NCI-H69 (cell line): Measurements from ENCODE around the gene TSC22D1.

Experiments used
- DNase-seq: peaks from one replicate; lab custom pipeline; 2025; lab: John Stamatoyannopoulos, UW

TSC22D1 gene

GRCh38 chr13:44404261-44405132, 171.6 kb downstream of the TSC22D1 start:
- peak; percentile 85 for DNase-seq

DNA sequence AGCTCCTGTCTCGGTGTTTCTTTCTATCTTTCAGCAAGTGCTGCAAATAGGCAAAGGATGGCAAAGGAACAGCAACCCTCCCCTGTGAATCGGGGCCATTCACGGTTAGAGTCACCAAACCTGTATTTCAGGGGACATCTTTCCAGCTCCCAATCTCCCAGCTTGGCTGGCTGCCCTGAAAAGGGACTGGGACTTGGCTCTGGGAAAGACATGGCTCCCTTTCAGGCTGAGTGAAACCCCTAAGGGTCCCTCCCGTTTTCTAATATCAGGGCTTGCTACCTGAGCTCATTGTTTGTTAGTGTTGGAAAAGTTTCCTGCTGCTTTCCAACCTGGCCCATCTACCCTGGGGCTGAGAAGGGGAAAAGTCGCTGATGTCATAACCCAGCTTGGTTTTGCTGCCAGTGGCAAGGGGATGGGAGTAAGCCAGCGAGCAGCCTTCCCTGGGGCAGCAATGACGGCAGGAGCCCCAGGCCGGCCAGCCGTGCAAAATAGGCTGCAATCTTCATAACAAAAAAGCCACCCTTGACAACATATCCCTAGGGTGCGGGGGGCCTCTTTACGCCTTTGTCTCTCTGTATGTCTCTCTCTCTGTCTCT, 172.6 kb downstream of the TSC22D1 start:
- peak; percentile 93 for DNase-seq

- peak; percentile 80 for DNase-seq
Measured at GRCh38 chr13:44402899-44403445, 173.2 kb downstream of the TSC22D1 start.

- DNase-seq: peak; percentile 28
Measured at GRCh38 chr13:44401577-44401976, 174.6 kb downstream of the TSC22D1 start.

DNA sequence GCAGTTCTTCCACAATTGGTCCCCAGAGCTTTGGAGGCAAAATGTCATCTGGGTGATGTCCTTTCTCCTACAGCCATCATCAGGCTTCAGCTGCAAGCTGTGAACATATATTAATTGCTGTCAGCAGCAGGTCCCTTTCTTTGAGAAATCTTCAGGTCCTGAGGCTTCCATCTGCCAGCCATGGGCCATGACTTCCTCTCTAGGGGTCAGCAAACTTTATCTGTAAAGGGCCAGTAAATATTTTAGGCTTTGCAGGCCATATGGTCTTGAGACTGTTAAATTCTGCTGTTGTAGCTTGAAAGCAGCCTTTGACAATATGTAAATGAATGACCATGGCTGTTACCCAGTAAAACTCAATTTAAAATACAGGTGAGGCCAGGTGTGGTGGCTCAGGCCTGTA, 175.4 kb downstream of the TSC22D1 start:
- peak; percentile 45 for DNase-seq

GRCh38 chr13:44399074-44399473, 177.1 kb downstream of the TSC22D1 start:
- DNase-seq: peak; percentile 93

GRCh38 chr13:44398606-44399005, 177.5 kb downstream of the TSC22D1 start:
- no peak for DNase-seq

- DNase-seq: no peak
Measured at GRCh38 chr13:44397766-44398223, 178.3 kb downstream of the TSC22D1 start.

- DNase-seq: peak; percentile 67
Measured at GRCh38 chr13:44396701-44397580, 179.2 kb downstream of the TSC22D1 start.

- DNase-seq: peak; percentile 18
Measured at GRCh38 chr13:44395976-44396694, 180.0 kb downstream of the TSC22D1 start.

DNA sequence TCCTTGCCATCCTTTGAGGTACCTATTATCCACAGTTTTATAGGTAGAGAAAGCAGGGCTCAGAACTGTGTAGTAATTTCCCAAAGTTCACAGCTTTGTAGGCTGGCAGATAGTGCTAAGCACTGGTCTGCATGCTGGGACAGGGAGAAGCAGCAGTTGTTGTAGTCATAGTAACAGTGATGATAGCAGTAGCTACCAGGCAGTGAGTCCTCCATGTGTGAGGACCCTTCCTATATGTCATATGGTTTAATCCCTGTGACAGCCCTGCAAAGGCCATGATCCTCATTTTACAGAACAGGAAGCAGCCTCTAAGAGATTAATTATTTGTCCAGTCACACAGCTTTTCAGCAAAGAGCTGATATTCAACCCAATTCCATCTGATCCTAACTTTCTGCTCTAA, 181.5 kb downstream of the TSC22D1 start:
- DNase-seq: peak; percentile 30

DNA sequence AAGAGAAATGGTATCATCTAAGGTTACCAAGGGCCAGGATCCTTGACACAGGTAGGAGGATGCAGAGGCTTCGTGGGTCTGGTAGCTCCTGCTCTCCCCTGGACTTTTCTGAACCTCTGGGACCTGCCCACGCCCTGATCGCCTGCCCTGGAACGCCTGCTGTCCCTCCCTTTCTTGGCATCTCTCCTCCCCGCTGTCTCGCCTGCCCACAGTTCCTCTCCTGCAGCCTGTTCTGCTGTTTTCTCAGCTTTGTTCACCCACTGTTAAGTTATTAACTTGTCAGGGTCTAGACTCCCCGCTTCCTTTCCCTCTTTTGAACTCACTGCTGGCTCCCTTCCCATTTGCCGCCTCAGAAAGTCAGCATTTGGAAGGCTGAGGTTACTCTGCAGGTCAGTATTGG, 182.7 kb downstream of the TSC22D1 start:
- DNase-seq: peak; percentile 82

DNA sequence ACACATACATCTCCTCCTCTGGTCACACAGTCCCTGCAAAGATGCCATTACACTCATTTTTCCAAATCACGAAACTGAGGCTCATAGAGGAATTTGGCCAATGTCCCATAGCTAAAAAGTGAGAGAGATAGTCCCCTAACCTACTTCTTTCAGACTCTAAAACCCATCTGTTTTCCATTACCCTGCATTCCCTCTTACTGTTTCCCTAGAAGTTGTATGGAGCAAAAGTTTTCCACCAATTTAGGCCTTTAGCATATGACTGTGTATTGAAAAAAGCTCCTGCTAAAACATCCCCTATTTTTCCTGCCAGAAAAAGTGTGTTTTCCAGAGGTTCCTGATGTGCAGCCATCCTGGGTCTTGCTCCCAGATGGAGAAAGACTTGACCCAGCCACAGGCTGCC, 186.3 kb downstream of the TSC22D1 start:
- DNase-seq: no peak

GRCh38 chr13:44389060-44389666, 187.0 kb downstream of the TSC22D1 start:
- DNase-seq: no peak

GRCh38 chr13:44388427-44389059, 187.6 kb downstream of the TSC22D1 start:
- DNase-seq: no peak

DNA sequence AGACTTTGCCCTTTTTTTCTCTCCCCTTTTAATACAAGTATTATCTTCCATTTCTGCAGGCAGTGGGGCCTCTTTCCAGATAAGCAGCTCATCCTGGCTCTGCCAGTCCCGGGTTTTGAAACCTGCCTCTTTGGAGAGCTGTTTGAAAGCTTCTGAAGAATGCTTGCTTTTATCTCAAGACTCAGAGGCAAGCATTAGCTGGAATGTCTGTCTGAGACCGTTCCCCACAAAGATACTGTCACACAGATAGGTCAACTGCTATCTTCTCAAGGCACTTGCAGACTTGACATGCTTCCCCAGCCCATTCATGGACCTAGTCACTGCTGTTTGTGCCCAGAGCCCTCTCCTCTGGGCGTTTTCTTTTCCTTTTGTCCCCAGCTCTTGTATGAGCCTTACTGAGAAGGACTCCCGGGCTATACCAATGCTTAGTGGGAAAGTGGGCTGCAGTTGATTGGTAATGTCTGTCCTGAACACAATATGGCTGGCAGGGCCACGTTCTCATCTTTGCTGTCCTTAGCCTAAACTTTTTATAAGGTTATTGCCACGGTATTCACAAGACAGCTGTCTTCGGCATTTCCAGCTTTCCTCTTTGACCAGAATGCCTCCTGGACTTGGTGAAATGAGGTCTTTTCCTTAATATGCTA, 189.1 kb downstream of the TSC22D1 start:
- no peak for DNase-seq

DNA sequence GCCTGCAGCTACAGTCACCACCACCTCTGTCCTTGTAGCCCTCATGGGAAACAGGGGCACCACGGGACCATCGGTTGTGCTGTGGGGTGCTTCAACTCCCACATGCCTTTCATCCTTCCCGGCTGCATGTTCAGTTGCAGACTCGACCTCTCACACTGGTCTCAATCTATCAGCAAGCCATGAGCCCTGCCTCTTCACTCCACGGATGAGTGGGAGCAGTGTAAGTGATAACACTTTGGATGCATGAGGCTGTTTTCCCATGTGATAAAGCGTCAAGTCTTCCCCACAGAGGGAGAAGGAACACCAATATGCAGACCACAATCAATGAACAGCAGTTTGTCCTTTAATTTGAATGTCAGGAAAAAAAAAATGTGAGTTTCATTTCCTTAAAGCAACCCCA, 190.3 kb downstream of the TSC22D1 start:
- no peak for DNase-seq

- no peak for DNase-seq
Measured at GRCh38 chr13:44385401-44385800, 190.7 kb downstream of the TSC22D1 start.

DNA sequence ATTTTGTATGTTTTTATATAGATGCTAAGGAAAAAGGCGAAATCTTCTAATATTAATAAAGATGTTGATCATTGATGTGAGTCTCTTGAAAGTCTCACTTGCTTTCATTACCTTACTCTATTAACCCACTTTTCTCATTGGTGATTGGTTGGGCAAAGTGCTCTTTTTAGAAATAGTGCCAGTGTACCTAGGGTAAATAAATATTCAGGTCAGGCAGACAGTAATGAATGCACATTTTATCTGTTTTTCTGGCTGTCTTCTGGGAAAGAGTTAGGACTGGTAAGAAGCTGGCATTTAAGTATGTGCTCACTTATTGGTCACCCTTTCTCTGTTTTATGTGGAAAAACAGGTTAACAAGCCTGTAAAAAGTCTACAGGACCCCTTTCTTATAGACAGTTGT, 191.4 kb downstream of the TSC22D1 start:
- no peak for DNase-seq

- no peak for DNase-seq
Measured at GRCh38 chr13:44383945-44384344, 192.2 kb downstream of the TSC22D1 start.
